IPS-NIHi7 (cell line): ENCODE results near the gene PLIN3.
"Not testable (repeated sequence)": the region's sequence is repeated elsewhere in the genome, so short reads cannot be mapped to it uniquely, and the experiment has no call there.

Experiments
- DNase-seq: peaks from one replicate; pipeline ENCODE4 v3.0.0; 2012; ENCODE audit warnings: mixed read lengths; ENCODE audit errors: extremely low spot score

Gene PLIN3

GRCh38 chr19:4811328-4812131, 55.9 kb downstream of the PLIN3 start:
- peak; percentile 84 for DNase-seq

GRCh38 chr19:4807188-4807587, 60.3 kb downstream of the PLIN3 start:
- no peak for DNase-seq

DNA sequence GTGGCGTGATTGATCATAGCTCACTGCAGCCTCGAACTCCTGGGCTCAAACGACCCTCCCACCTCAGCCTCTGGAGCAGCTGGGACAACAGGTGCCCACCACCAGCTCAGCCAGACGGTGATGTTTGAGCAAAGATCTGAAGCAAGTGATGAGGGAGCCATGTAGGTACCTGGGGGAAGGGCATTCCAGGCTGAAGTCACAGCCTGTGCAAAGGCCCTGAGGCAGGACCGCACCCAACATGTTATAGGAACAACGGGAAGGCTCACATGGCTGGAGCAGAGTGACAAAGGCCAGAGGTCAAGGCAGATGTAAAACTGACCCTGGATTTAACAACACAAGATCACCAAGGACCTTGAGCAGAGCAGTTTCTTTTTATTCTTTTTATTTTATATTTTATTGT, 61.1 kb downstream of the PLIN3 start:
- no peak for DNase-seq

DNA sequence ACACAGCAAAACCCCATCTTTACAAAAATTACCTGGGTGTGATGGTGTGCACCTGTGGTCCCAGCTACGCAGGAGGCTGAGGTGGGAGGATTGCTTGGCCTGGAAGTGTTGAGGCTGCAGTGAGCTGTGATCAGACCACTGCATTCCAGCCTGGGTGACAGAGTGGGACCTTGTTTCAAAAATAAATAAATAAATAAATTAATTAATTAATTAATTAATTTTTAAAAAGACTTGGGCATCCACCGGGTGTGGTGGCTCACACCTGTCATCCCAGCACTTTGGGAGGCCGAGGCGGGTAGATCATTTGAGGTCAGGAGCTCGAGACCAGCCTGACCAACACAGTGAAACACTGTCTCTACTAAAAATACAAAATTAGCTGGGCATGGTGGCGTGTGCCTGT, 62.3 kb downstream of the PLIN3 start:
- not testable (repeated sequence) for DNase-seq

GRCh38 chr19:4803736-4804695, 63.5 kb downstream of the PLIN3 start:
- DNase-seq = peak; percentile 90

DNA sequence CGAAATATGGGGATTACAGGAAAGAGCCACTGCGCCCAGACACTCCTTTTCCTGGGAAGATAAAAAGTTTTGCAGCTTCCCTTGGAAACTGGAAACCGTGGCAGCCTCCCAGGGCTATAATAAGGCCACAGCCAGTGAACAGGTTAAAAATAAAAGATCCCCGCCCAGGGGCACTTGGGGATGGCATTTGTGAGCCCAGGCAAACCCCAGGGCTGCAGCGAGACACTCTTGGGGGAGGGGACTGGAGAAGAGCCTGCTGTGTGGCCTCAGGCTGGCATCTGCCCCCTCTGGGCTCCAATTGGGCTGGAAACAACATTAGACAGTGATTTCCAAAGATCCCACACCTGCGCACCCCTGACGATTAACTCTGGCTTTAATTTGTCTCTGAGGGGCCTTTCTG, 64.8 kb downstream of the PLIN3 start:
- no peak for DNase-seq

DNA sequence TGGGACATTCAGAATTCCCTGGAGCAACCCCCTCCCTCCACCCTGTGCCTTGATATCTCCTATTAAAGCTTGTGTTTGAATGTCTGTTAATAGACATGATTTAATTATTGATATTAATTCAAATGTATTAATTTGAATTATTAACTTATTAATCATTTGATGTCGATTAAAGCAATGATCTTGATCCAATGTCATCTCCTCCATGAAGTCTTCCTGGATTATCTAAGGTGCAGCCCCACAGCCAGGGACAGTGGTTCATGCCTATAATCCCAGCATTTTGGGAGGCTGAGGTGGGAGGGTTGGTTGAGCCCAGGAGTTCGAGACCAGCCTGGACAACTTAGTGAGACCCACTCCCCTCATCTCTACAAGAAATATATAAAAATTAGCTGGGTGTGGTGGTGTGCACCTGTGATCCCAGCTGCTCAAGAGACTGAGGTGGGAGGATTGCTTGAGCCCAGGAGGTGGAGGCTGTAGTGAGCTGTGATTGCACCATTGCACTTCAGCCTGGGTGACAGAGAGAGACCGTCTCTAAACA, 66.3 kb downstream of the PLIN3 start:
- DNase-seq = no peak

DNA sequence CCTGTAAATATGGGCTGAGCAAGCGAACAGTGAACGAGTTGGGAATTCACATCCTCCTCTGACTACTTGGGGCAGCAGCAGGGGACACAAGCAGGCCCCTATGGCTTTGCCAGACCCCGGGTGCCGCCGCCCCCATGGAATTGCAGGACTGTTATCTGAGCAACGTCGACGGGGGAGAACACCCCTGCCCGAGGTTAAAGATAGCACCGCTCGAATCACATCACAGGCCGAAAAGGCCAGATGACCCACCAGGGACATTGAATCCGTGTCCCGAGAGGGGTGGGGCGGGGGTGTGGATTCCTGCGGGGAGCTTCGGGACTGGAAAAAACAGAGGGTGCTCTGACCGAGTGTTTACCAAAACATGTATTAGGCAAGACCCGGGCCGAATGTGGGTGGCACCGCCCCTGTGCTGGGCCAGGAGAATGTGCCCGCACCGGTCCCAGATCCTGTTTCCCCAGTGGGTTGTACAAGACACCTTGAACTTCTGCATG, 66.8 kb downstream of the PLIN3 start:
- no peak for DNase-seq

GRCh38 chr19:4795400-4795799, 72.1 kb downstream of the PLIN3 start:
- DNase-seq = no peak

DNA sequence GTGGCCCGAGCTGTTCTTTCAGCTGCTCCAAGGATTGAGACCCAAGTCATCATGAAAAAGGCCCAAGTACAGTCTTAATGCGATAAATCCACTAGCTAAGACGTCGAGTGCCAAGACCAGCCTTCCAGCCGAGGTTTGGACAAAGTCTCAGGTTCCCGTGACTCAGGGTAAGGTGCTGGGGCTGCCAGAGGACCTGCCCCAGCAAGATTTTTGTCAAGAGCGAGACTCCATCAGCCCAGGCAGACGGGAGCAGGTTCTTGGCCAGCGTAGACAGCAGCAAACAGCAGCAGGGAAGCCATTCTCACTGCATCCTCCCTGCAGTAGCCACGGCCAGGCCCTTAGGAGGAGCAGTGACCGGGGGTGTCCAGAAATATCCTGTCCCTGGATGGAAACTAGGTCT, 72.5 kb downstream of the PLIN3 start:
- DNase-seq = no peak

- not testable (repeated sequence) for DNase-seq
Observed at GRCh38 chr19:4793278-4793677, 74.2 kb downstream of the PLIN3 start.

- DNase-seq = not testable (repeated sequence)
Observed at GRCh38 chr19:4792866-4793195, 74.6 kb downstream of the PLIN3 start.

DNA sequence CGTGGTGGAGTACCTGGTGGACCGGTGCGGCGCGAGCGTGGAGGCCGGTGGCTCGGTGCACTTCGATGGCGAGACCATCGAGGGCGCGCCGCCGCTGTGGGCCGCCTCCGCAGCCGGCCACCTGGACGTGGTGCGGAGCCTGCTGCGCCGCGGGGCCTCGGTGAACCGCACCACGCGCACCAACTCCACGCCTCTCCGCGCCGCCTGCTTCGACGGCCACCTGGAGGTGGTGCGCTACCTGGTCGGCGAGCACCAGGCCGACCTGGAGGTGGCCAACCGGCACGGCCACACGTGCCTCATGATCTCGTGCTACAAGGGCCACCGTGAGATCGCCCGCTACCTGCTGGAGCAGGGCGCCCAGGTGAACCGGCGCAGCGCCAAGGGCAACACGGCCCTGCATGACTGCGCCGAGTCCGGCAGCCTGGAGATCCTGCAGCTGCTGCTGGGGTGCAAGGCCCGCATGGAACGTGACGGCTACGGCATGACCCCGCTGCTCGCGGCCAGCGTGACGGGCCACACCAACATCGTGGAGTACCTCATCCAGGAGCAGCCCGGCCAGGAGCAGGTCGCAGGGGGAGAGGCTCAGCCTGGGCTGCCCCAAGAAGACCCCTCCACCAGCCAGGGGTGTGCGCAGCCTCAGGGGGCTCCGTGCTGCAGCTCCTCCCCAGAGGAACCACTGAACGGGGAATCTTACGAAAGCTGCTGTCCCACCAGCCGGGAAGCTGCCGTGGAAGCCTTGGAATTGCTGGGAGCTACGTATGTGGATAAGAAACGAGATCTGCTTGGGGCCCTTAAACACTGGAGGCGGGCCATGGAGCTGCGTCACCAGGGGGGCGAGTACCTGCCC, 75.2 kb downstream of the PLIN3 start:
- not testable (repeated sequence) for DNase-seq

- DNase-seq = peak; percentile 99
Observed at GRCh38 chr19:4791183-4792018, 76.1 kb downstream of the PLIN3 start, which contains the start of gene FEM1A. Gene FEM1A (plus strand): TSS chr19:4791734. CDS start chr19:4791855, 121 bp downstream.
